ENCODE results near the gene GPR27.

Gene GPR27

DNA sequence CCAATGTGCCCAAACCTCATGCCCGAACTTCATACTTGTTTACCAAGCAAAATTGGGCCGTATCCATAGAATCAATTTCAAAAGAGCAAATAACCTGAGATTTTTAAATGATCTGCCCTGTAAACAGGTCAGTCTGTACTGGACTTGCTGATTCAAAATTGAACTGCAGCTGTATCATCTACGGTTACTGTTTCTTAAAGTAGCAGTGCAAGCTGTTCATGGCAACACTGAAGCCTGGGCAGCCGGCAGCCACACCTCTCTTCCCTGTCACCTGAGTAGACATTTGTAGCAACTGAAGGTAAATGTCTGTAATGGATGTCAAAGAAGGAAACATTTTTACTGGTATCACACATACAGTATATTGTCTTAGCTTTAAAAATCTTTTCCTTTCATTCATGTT lies 39.1 kb upstream of the GPR27 start:
- TF ChIP-seq SIN3A (IDR thresholded peaks at IDR 0.05; ENCODE audit: borderline replicate concordance, insufficient read depth, low read length) (no peak), FOXP2 (optimal IDR thresholded peaks at IDR 0.05; ENCODE audit: borderline replicate concordance, extremely low read depth, extremely low read length, insufficient read depth) (no peak), TAF1 (IDR thresholded peaks at IDR 0.05; ENCODE audit: borderline replicate concordance, insufficient read depth, low read length) (no peak), POLR2AphosphoS5 (IDR thresholded peaks at IDR 0.05; ENCODE audit: low read depth, low read length) (no peak)
- TF ChIP-seq, protein P1, sequence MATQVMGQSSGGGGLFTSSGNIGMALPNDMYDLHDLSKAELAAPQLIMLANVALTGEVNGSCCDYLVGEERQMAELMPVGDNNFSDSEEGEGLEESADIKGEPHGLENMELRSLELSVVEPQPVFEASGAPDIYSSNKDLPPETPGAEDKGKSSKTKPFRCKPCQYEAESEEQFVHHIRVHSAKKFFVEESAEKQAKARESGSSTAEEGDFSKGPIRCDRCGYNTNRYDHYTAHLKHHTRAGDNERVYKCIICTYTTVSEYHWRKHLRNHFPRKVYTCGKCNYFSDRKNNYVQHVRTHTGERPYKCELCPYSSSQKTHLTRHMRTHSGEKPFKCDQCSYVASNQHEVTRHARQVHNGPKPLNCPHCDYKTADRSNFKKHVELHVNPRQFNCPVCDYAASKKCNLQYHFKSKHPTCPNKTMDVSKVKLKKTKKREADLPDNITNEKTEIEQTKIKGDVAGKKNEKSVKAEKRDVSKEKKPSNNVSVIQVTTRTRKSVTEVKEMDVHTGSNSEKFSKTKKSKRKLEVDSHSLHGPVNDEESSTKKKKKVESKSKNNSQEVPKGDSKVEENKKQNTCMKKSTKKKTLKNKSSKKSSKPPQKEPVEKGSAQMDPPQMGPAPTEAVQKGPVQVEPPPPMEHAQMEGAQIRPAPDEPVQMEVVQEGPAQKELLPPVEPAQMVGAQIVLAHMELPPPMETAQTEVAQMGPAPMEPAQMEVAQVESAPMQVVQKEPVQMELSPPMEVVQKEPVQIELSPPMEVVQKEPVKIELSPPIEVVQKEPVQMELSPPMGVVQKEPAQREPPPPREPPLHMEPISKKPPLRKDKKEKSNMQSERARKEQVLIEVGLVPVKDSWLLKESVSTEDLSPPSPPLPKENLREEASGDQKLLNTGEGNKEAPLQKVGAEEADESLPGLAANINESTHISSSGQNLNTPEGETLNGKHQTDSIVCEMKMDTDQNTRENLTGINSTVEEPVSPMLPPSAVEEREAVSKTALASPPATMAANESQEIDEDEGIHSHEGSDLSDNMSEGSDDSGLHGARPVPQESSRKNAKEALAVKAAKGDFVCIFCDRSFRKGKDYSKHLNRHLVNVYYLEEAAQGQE (IDR thresholded peaks at IDR 0.05; ENCODE audit: insufficient read depth in 1 of 2, low read depth in 2 of 2, low read length in 2 of 2): no peak

DNA sequence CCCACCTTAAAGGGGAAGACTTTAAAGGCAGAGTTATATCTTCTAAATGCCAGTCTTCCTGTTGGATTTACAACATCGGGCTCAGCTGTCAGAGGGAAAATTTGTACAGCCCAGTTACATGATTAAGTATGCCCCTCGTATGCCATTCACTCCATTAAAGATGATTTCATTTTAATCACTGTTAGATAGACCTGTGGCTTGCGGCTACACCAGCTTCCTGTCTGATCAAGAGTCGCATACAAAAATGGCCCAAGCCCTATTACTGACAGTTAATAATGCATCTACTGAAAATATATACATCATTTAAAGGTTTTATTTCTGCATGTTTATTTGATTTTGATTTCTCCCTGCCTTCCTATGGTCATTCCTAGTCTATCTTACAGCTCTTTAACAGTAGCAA lies 35.6 kb upstream of the GPR27 start:
- TF ChIP-seq TAF1 (IDR thresholded peaks at IDR 0.05; ENCODE audit: borderline replicate concordance, insufficient read depth, low read length) (no peak), SIN3A (IDR thresholded peaks at IDR 0.05; ENCODE audit: borderline replicate concordance, insufficient read depth, low read length) (no peak), POLR2AphosphoS5 (IDR thresholded peaks at IDR 0.05; ENCODE audit: low read depth, low read length) (no peak), FOXP2 (optimal IDR thresholded peaks at IDR 0.05; ENCODE audit: borderline replicate concordance, extremely low read depth, extremely low read length, insufficient read depth) (no peak)
- TF ChIP-seq, protein P1 (IDR thresholded peaks at IDR 0.05; ENCODE audit: insufficient read depth in 1 of 2, low read depth in 2 of 2, low read length in 2 of 2): no peak

DNA sequence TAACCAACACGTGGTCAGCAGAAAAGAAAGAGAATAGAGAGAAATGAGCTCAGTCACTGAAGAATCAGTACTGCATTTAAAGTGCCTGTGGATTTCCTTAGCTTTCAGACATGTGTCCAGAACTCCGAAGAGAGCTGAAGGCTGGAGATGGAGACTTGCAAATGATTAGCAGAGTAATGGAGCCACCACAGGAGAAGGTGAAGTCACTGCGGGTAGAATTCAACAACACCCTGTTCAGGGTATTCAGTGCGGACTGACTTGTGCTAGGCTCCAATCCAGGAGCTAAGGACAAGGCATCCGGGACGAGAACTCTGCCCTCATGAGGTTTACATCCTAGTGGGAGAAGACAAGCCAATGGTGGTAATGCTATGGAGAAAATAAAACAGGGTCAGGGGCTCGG lies 32.7 kb upstream of the GPR27 start:
- TF ChIP-seq POLR2AphosphoS5 (IDR thresholded peaks at IDR 0.05; ENCODE audit: low read depth, low read length) (no peak), SIN3A (IDR thresholded peaks at IDR 0.05; ENCODE audit: borderline replicate concordance, insufficient read depth, low read length) (no peak)

DNA sequence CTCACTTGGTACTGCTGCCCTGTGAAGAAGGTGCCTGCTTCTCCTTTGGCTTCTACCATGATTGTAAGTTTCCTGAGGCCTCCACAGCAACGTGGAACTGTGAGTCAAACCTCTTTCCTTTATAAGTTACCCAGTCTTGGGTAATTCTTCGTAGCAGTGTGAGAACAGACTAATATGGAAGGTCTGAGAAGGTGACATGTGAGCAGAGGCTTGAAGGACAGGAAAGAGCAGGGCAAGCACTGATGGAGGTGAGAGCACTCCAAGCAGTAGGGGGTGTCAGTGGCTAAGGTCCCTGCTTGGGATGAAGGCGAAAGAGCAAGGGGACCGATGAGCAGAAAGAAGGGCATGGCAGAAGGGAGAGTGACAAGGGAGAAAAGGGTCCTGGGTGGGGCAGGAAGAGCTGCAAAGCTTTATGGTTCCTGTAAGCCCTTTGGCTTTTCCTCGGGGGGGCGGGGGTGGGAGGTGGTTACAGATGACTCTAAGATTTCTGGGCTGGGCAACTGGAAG lies 32.0 kb upstream of the GPR27 start:
- TF ChIP-seq SIN3A (IDR thresholded peaks at IDR 0.05; ENCODE audit: borderline replicate concordance, insufficient read depth, low read length) (no peak), TAF1 (IDR thresholded peaks at IDR 0.05; ENCODE audit: borderline replicate concordance, insufficient read depth, low read length) (no peak), FOXP2 (optimal IDR thresholded peaks at IDR 0.05; ENCODE audit: borderline replicate concordance, extremely low read depth, extremely low read length, insufficient read depth) (no peak), POLR2AphosphoS5 (IDR thresholded peaks at IDR 0.05; ENCODE audit: low read depth, low read length) (no peak)
- TF ChIP-seq, protein P1 (IDR thresholded peaks at IDR 0.05; ENCODE audit: insufficient read depth in 1 of 2, low read depth in 2 of 2, low read length in 2 of 2): no peak

DNA sequence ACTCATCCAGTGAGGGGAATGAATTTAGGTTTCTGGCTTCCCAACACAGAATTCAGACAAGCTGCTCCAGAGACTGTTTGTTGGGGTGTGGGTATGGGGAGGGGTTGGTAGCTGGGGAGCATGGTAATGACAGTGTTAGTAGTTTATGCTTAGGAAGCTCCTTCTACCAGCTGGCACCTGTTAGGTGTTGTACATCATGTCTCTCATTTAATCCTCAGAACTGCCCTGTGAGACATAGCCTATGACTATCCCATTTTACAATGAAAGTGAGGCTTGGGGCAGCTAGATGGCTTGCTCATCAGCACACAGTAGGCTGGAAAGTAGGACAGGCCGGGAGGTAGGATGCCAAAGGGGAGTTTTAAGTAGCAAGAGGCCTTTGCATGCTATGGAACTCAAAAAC lies 31.0 kb upstream of the GPR27 start:
- TF ChIP-seq TAF1 (IDR thresholded peaks at IDR 0.05; ENCODE audit: borderline replicate concordance, insufficient read depth, low read length) (no peak), SIN3A (IDR thresholded peaks at IDR 0.05; ENCODE audit: borderline replicate concordance, insufficient read depth, low read length) (no peak), POLR2AphosphoS5 (IDR thresholded peaks at IDR 0.05; ENCODE audit: low read depth, low read length) (no peak), FOXP2 (optimal IDR thresholded peaks at IDR 0.05; ENCODE audit: borderline replicate concordance, extremely low read depth, extremely low read length, insufficient read depth) (no peak)
- TF ChIP-seq, protein P1 (IDR thresholded peaks at IDR 0.05; ENCODE audit: insufficient read depth in 1 of 2, low read depth in 2 of 2, low read length in 2 of 2): no peak

Data from PFSK-1 (cell line).